Lower leg skin (tissue), 4 donors: ENCODE measurements around the gene IFT52. TPM values are rescaled to one million over a fixed set of nuclear protein-coding genes. Genes with fewer than 3 reads are reported as not detected.

Experiments used
- DNase-seq, 2 donors: peaks; one replicate each; pipeline ENCODE4 v3.0.0-alpha.2; 2019; ENCODE audit warnings: low spot score in 2 of 2
- H3K4me3 ChIP-seq: fragments of 200-600 bp; sonication (generic); 2 replicates; pipeline ENCODE4 v1.5.1; 2017; ENCODE audit warnings: mild to moderate bottlenecking, low read depth; ENCODE audit not compliant: poor library complexity, severe bottlenecking
- POLR2A ChIP-seq, 2 donors: fragments of 450-650 bp; IDR thresholded peaks; one replicate each; pipeline ENCODE4 v1.6.1; 2016 to 2017; ENCODE audit warnings: antibody characterized with exemption in 2 of 2, mild to moderate bottlenecking in 1 of 2, moderate library complexity in 1 of 2
- WGBS, 2 donors: methylation state at CpG; one replicate each; pipeline ENCODE4 v1.1.5; 2018; 5-methylcytosine and 5-hydroxymethylcytosine counted together
- intact Hi-C: fragments of 100-400 bp; cut with DNase I; formaldehyde crosslinking; loops from one replicate; pipeline ENCODE4 v1.15.0; 2023; ENCODE audit warnings: low total_unique reads
- total RNA-seq, 4 donors: library from RNA; depleted of rRNA; stranded (reverse); fragments of >200 nt; gene quantifications; one replicate each; pipeline ENCODE4 v1.1.0, GENCODE V29; 2016
- TF ChIP-seq, protein P1 (sequence below), 3 donors: fragments of 450-650 bp; IDR thresholded peaks; one replicate each; pipeline ENCODE4 v1.5.1; 2016; ENCODE audit warnings: antibody characterized with exemption in 3 of 3, mild to moderate bottlenecking in 3 of 3, moderate library complexity in 2 of 3

Gene IFT52
- total RNA-seq, 4 donors from 2014 or later = 8.5 to 17.2 (median 12.7) TPM

- no peak for TF ChIP-seq POLR2A (IDR thresholded peaks at IDR 0.05)
- TF ChIP-seq, protein P1, sequence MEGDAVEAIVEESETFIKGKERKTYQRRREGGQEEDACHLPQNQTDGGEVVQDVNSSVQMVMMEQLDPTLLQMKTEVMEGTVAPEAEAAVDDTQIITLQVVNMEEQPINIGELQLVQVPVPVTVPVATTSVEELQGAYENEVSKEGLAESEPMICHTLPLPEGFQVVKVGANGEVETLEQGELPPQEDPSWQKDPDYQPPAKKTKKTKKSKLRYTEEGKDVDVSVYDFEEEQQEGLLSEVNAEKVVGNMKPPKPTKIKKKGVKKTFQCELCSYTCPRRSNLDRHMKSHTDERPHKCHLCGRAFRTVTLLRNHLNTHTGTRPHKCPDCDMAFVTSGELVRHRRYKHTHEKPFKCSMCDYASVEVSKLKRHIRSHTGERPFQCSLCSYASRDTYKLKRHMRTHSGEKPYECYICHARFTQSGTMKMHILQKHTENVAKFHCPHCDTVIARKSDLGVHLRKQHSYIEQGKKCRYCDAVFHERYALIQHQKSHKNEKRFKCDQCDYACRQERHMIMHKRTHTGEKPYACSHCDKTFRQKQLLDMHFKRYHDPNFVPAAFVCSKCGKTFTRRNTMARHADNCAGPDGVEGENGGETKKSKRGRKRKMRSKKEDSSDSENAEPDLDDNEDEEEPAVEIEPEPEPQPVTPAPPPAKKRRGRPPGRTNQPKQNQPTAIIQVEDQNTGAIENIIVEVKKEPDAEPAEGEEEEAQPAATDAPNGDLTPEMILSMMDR (IDR thresholded peaks at IDR 0.05) = no peak
- intact Hi-C loops = no loop called here
- no peak for DNase-seq
- whole genome bisulfite sequencing, 2 donors = 59 to 78% methylated on average over 8 of the region's 8 CpGs
- no peak overlapping the region for H3K4me3 ChIP-seq
These were observed 90.8 kb downstream of the IFT52 start for GRCh38 chr20:43681468-43681942.

- DNase-seq = no peak
- intact Hi-C loops = no loop called here
- TF ChIP-seq, protein P1 (IDR thresholded peaks at IDR 0.05) = no peak
- no peak for TF ChIP-seq POLR2A (IDR thresholded peaks at IDR 0.05)
- WGBS, 2 donors = 65 to 85% methylated on average over 2 of the region's 2 CpGs
- H3K4me3 ChIP-seq = no peak overlapping the region
These were observed 91.3 kb downstream of the IFT52 start for GRCh38 chr20:43681991-43682410.

DNA sequence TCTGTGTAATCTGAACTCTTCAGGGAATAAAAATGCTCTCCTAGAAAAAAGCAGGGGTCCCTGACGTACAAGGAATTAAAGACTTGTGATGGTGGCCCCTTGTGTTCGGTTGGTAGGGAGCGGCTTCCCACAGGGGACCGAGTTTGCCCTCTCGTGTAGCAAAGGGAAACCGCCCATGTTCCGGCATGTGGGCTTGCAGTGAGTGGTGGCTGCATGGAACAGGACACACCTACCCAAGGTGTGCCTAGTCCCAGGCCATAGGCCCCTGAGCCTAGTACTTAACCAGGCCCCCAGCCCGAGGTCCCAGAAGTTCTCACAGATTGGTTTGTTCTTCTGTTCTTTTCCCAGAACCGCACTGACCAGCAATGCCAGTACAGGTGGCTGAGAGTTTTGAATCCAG lies 91.7 kb downstream of the IFT52 start:
- TF ChIP-seq, protein P1 (IDR thresholded peaks at IDR 0.05) = no peak
- TF ChIP-seq POLR2A (IDR thresholded peaks at IDR 0.05) = no peak
- H3K4me3 ChIP-seq = no peak overlapping the region
- intact Hi-C loops = no loop called here
- DNase-seq = no peak
- WGBS, 2 donors = 96 to 97% methylated on average over 9 of the region's 9 CpGs

- TF ChIP-seq, protein P1 (IDR thresholded peaks at IDR 0.05) = no peak
- TF ChIP-seq POLR2A (IDR thresholded peaks at IDR 0.05) = no peak
- intact Hi-C loops = no loop called here
- H3K4me3 ChIP-seq = no peak overlapping the region
- 86 to 90% methylated on average over 13 of the region's 13 CpGs for WGBS, 2 donors
- no peak for DNase-seq
These were observed 96.1 kb downstream of the IFT52 start for GRCh38 chr20:43686820-43687219.

DNA sequence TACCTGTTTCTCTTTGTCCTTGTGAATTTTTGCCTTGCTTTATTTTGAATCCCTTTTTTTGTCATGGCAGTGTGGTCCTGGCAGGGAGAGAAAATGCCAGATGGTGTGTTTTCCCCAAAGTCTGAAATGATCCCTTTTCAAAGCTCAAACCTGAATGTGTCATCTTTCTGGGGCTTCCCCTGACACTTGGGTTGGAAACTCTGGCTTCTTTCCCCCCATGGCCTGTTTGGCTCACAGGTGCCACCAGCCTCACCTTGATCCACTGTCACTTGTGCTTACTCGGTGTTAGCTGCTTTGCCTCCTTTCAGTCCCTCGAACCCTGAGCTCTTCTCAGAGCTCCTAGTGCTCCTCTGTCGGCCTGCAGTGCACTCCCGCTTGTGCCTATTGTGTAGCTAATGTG lies 98.4 kb downstream of the IFT52 start:
- no peak overlapping the region for H3K4me3 ChIP-seq
- no peak for TF ChIP-seq POLR2A (IDR thresholded peaks at IDR 0.05)
- TF ChIP-seq, protein P1 (IDR thresholded peaks at IDR 0.05) = no peak
- 94 to 95% methylated on average over 4 of the region's 4 CpGs for WGBS, 2 donors

DNA sequence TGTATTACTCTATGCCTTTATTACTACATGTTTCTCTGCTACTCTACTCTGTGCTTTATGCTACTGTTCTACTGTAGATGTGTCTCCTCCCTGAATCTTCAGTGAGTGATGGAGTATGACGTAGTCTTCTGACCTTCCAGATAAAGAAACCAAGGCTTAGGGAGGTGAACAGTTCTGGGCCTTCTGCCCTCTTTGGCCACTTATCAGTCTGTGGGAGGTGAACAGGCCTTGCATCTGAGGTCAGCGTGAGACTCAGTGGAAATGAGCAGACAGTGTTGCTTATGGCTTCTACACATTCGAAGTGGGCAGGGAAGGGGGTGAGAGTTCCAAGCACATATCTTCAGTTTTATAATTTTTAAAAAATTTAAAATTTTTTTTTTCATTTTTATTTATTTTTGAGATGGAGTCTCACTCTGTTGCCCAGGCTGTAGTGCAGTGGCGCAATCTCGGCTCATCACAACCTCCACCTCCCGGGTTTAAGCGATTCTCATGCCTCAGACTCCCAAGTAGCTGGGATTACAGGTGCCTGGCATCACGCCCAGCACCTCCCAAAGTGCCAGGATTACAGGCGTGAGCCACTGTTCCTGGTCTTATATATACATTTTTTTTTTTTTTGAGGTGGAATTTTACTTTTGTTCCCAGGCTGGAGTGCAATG lies 100.3 kb downstream of the IFT52 start:
- TF ChIP-seq POLR2A (IDR thresholded peaks at IDR 0.05) = no peak
- TF ChIP-seq, protein P1 (IDR thresholded peaks at IDR 0.05) = no peak
- intact Hi-C loops = no loop called here
- no peak overlapping the region for H3K4me3 ChIP-seq
- no peak for DNase-seq
- WGBS, 2 donors = 91 to 92% methylated on average over 9 of the region's 9 CpGs

More for the DNA sequence above, 98.4 kb downstream of the IFT52 start:
- intact Hi-C loops = no loop called here
- no peak for DNase-seq
